Measurements from ENCODE around the gene HADHA. TPM values are rescaled to one million over a fixed set of nuclear protein-coding genes. Genes with fewer than 3 reads are reported as not detected.

HADHA gene
- total RNA-seq, 6 donors from 2014 or later: 61.8 to 120 (median 110) TPM

DNA sequence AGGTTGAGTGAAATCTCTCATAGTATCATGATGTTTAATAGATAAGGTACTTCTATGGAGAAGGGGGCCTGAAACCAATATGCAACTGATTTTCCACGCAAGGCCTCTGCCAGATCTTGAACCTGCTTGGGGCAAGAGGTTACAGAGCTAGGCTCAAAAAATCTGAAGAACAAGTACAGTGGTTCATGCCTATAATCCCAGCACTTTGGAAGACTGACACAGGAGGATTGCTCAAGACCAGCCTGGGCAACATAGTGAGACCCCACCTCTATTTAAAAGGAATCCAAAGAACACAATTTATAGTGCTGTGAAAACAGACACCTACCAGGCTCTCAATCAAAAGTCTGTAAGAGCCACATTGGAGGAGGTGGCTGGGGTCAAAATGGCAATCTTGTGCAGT is 28.6 kb downstream of the HADHA start:
- no peak overlapping the region for H3K27ac ChIP-seq
- H3K36me3 ChIP-seq: peaks cover 30 to 87% (median 51%) of the 10 kb centered on the region in 4 donors
- H3K4me1 ChIP-seq: no peaks in the 10 kb centered on the region
- no peaks in the 10 kb centered on the region for H3K9me3 ChIP-seq
- no peak for TF ChIP-seq POLR2AphosphoS5 (IDR thresholded peaks at IDR 0.05)
- no peak for TF ChIP-seq POLR2A (IDR thresholded peaks at IDR 0.05)
- TF ChIP-seq EP300 (IDR thresholded peaks at IDR 0.05): no peak
- no peak for TF ChIP-seq CTCF (IDR thresholded peaks at IDR 0.05)
- H3K4me3 ChIP-seq: no peak overlapping the region
- ATAC-seq (ENCODE audit: low FRiP score in 2 of 2) (no peak), DNase-seq (no peak)
- no peaks in the 10 kb centered on the region for H3K27me3 ChIP-seq
- 93 to 96% methylated on average over 1 of the region's 1 CpG for WGBS, 2 donors

DNA sequence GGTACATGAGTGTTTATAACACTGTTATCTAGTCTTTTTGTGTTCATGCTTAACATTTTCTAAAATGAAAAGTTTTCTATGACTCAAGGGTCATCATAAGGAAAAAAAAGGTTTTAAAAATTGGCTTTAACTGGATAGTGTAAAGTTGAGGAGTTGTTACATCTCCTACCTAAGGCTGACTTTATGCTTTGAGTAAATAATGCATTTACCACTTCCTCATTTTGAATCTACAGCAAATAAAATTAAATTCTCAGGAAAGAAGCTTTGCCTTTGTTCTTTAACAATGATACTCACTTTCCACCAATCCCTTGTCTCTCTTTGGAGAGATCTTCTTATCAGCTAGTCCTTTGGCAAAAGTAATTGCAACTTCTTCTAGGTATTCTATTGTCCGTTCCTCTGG is 29.7 kb downstream of the HADHA start:
- H3K36me3 ChIP-seq: peaks cover 30 to 90% (median 56%) of the 10 kb centered on the region in 4 donors
- no peak overlapping the region for H3K27ac ChIP-seq
- DNase-seq (no peak), ATAC-seq (ENCODE audit: low FRiP score in 2 of 2) (no peak)
- WGBS, 2 donors: 80 to 94% methylated on average over 1 of the region's 1 CpG
- no peaks in the 10 kb centered on the region for H3K9me3 ChIP-seq
- H3K27me3 ChIP-seq: no peaks in the 10 kb centered on the region
- no peaks in the 10 kb centered on the region for H3K4me1 ChIP-seq
- no peak for TF ChIP-seq POLR2AphosphoS5 (IDR thresholded peaks at IDR 0.05)
- no peak for TF ChIP-seq POLR2A (IDR thresholded peaks at IDR 0.05)
- no peak for TF ChIP-seq EP300 (IDR thresholded peaks at IDR 0.05)
- no peak for TF ChIP-seq CTCF (IDR thresholded peaks at IDR 0.05)
- H3K4me3 ChIP-seq: no peak overlapping the region

DNA sequence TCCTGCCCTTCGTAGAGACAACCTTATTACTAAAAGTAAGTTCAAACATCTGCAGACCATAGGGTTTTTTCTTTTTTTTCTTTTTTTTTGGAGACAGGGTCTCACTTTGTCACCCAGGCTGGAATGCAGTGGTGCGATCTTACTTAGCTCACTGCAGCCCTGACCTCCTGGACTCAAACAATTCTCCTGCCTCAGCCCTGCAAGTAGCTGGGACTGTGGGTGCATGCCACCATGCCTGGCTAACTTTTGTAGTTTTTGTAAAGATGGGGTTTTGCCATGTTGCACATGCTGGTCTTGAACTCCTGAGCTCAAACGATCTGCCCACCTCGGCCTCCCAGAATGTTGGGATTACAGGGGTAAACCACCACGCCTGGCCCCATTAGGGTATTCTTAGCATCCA is 32.4 kb downstream of the HADHA start:
- H3K27ac ChIP-seq: no peak overlapping the region
- no peaks in the 10 kb centered on the region for H3K9me3 ChIP-seq
- H3K4me3 ChIP-seq: no peak overlapping the region
- DNase-seq: no peak
- H3K4me1 ChIP-seq: no peaks in the 10 kb centered on the region
- WGBS, 2 donors: 96 to 98% methylated on average over 5 of the region's 5 CpGs
- no peaks in the 10 kb centered on the region for H3K27me3 ChIP-seq
- no peak for ATAC-seq (ENCODE audit: low FRiP score in 2 of 2)
- H3K36me3 ChIP-seq: peaks cover 40 to 92% (median 64%) of the 10 kb centered on the region in 4 donors
- TF ChIP-seq EP300 (IDR thresholded peaks at IDR 0.05) (no peak), POLR2A (IDR thresholded peaks at IDR 0.05) (no peak), POLR2AphosphoS5 (IDR thresholded peaks at IDR 0.05) (no peak), CTCF (IDR thresholded peaks at IDR 0.05) (no peak)

GRCh38 chr2:26203906-26204305 is 40.5 kb downstream of the HADHA start:
- H3K4me1 ChIP-seq: no peaks in the 10 kb centered on the region
- H3K27me3 ChIP-seq: no peaks in the 10 kb centered on the region
- ATAC-seq (ENCODE audit: low FRiP score in 2 of 2): no peak
- TF ChIP-seq POLR2AphosphoS5 (IDR thresholded peaks at IDR 0.05) (no peak), EP300 (IDR thresholded peaks at IDR 0.05) (no peak), CTCF (IDR thresholded peaks at IDR 0.05) (no peak), POLR2A (IDR thresholded peaks at IDR 0.05) (no peak)
- 93 to 95% methylated on average over 7 of the region's 7 CpGs for WGBS, 2 donors
- H3K36me3 ChIP-seq: peaks cover 18 to 91% (median 57%) of the 10 kb centered on the region in 4 donors
- H3K9me3 ChIP-seq: no peaks in the 10 kb centered on the region
- H3K27ac ChIP-seq: no peak overlapping the region
- DNase-seq: no peak
- H3K4me3 ChIP-seq: no peak overlapping the region

- ATAC-seq (ENCODE audit: low FRiP score in 2 of 2) (no peak), DNase-seq (no peak)
- Histone ChIP-seq H3K4me1 (no peaks in the 10 kb centered on the region), H3K36me3 (peaks cover 14 to 94% (median 60%) of the 10 kb centered on the region in 4 donors), H3K4me3 (no peak overlapping the region), H3K27ac (no peak overlapping the region), H3K27me3 (no peaks in the 10 kb centered on the region), H3K9me3 (no peaks in the 10 kb centered on the region)
- WGBS, 2 donors: 74 to 80% methylated on average over 1 of the region's 1 CpG
- TF ChIP-seq EP300 (IDR thresholded peaks at IDR 0.05): no peak
- no peak for TF ChIP-seq POLR2A (IDR thresholded peaks at IDR 0.05)
- no peak for TF ChIP-seq CTCF (IDR thresholded peaks at IDR 0.05)
- TF ChIP-seq POLR2AphosphoS5 (IDR thresholded peaks at IDR 0.05): no peak
These were observed 41.4 kb downstream of the HADHA start for GRCh38 chr2:26202981-26203490.

Measured in upper lobe of left lung (tissue), 6 donors.